ENCODE measurements around the gene RARS2.

- TF ChIP-seq POLR2A (IDR thresholded peaks at IDR 0.05) (peak in 3 of 4 donors; percentile 84 to 90 (median 90)), CTCF (IDR thresholded peaks at IDR 0.05) (no peak), EP300 (IDR thresholded peaks at IDR 0.05) (peak in 1 of 4 donors; percentile 38)
Measured at GRCh38 chr6:87589693-87590416, at the start of gene RARS2, which contains the start of gene ORC3.

All from upper lobe of left lung (tissue), 4 donors.